Activated CD8-positive, alpha-beta memory T cell treated with anti-CD3 and anti-CD28 coated beads, Interleukin-2, amount 50 U/mL, for 1 hour (primary cell): ENCODE measurements around the gene ARPP21.
"Not testable (repeated sequence)": the region's sequence is repeated elsewhere in the genome, so short reads cannot be mapped to it uniquely, and the experiment has no call there.

ENCODE experiments used
- DNase-seq: peaks from one replicate; pipeline ENCODE4 v3.0.0-alpha.2; 2020; ENCODE audit errors: extremely low read depth

Gene ARPP21

DNA sequence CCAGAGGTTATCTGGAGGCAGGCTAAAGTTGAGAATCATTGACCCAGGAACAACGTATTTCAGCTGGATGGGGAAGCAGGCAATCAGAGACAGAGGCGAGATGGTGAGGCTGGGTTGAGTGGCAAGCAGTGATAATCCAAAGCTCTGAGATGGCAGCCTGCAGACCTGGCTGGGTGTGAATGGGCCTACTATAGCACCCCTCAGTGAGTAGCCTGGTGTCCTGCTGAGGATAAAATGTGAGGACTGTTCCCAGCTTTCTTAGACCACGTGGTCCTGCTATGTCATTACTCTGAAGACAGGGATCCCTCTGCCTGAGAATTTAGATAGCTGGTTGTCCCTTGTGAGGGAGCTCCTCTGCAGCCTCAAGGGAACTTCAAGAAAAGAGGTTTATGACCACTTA, 141.5 kb downstream of the ARPP21 start:
- no peak for DNase-seq

DNA sequence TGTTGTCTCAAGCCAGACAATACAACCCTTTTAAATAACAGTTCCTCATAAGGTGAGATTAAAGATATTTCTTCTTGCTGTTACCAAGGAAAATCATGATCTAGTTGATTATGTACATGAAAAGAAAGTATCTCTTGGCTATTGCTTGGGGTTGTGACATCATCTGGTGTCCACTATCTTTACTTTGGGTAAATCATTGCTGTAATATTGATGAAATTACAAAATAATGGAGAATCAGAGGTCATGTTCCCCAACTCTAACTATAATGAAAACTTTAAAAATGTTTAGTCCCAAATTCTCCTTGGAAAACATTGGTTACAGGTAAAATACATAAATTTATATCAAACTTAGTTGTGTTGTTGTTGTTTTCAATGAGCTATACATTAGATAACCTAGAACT, 142.2 kb downstream of the ARPP21 start:
- DNase-seq = no peak

DNA sequence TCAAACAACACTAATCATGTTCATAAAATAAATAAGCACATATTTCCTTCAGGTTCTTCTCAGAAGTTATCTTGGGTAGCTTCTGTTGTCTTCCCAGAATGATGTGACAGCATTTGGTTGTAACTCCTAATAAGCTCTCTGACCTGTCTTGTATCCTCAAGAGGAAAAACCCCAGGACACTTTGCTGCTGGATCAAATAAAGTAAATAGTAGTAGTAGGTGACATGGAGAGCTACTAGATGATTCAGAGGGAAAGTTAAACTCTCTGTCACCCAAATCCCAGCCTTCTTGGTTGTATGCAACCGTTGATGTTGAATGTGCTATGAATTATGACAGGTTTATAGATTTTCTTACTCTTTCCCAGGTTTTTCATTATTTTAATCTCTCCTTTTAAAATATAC, 143.0 kb downstream of the ARPP21 start:
- DNase-seq = no peak

DNA sequence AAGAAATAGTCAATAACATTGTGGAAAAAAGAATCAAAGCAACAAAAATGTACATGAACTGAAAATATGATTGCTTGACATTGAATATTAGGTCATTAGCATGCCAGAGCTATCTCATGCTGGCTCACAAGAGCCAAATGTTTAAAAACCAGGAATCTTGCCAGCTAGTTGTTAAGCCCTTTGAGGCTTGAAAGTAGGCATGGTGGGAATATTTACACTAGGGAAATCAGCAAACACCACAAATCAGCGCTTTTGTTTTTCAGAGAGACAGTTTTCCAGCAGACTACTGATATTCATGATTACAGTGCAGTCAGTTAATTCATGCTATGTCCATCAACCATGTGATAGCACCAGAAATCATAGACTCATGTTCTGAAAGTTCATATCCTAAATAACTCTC, 144.8 kb downstream of the ARPP21 start:
- DNase-seq = no peak

DNA sequence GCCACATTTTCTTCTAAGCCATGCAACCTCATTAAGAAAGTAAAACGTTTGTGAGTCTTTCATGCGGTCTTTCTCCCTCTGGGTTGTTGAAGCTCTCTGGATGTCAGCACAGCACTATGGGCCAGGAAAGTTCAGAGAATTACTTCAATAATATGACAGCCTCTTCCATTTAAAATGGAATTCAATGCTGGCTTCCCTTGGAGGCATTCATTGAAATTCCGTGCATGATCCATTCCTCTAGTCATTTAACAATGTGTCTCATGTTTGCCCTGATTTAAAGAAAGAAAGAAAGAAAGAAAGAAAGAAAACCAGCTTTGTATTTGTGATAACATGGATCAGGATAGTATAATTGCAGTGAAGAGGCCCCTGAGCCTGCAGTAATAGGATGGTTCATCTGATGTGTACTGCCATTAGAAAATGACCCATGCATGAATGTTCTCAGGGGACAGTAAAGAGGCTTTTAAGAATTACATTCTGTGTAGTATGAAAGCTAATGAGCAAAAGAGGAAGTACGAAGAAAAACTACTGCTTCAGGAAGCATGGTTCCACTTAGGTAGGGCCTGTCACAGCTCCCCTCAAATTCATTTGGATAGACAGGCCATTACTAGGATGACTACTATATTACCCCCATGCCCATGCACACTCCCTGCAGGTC, 146.0 kb downstream of the ARPP21 start:
- no peak for DNase-seq

DNA sequence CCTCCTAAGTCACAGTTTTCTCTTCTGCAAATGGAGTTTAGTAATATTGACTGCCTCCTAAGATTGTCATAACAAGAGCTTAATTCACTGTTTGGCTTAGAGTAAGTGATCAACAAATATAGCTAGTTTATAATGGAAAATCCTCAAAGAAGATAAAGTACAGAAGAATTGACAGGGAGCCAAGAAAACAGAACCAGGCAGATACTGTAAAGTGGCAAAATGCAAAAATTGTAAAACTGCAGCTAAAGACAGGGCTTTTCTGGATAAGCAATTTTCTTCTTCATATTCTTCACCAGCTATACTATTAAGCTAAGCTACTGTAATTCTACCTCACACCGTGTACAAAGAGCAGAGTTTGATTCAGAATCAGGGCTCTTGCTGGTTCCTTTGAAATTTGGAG, 148.6 kb downstream of the ARPP21 start:
- no peak for DNase-seq

DNA sequence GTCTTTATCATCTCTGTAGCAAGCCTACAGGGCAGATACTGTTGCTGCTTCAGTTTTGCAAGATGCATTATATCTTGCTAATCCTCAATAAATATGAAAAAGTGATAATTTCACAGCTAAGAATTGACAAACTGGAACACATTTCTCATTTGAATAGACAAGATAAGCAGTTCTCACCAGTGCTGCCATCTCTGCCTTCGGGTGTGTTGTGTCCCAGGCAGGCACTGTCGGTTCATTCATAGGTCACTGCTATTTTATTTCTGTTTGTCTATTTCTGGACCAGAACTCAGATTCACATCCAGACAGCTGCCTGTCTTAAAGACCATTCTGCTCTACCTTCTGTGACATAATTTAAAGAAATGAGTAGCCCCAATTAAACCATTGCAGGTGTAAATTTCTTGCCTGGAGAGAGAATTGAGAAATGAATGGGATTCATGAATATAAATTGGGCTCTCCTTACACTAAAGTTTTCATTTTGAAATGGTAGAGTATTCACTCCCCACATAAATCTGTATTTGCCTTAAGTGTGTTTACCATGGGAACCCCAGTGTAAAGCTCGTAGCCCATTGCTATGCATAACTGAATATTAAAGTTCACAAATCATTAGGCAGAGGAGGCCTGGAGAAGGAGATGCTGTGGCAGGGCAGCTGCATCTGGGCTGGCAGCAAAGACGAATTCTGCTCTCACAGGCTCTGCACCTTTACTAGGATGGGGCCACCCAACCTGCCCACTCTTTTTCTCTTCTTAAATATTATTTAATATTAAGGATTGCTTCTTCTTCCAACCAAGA, 149.9 kb downstream of the ARPP21 start:
- no peak for DNase-seq

DNA sequence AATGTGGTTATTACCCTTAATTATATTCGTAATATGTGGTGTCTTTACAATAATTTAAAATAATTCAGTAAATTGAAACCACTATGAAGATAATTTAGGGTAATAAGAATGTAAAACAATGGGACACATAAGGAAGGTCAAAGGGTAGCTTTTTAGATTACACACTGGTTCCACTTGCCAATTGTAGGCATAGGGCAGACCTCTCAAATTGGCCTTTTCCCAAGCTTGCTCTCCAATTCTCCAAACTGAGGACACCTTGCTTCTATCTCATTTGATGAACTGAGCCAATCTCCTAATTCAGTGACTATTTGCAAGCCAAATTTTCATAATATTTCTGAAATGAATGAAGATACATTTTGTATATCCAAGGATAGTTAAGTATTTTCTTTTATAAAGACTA, 151.4 kb downstream of the ARPP21 start:
- DNase-seq = no peak

DNA sequence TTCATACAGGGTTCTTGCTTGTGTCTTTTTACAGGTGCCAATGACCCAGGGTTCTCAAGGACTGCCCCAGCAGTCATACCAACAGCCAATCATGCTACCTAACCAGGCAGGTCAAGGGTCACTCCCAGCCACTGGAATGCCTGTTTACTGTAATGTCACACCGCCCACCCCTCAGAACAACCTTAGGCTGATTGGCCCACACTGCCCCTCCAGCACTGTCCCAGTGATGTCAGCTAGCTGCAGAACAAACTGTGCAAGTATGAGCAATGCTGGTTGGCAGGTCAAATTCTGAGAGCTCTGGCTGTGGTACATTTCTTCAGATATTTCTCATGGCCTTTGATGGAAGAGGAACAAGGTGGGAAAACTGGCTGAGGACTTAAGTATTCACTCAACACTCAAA, 154.3 kb downstream of the ARPP21 start:
- no peak for DNase-seq

DNA sequence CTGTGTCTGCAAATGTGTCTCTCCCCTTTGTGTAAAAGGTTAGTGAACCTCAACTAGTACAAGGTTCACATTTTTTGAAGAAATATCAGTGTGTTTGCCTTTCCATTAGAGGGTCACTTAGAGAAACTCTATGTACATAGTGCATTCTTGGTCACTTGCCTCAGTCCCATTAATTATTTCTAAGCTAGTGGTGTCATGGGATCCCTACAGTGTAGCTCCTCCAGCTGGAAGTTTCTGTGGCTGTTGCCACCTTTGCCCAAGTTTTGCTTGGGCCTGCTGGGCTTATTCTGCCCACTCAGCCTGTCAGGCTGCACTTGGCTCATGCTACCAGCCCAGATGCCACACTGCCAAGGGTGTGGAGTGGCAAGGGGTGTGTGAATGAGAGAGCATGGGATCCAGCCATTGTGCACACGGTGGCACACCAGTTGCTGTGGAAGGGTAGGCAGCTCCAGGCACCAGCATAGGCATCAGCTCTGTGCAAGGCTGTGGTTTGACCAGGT, 161.7 kb downstream of the ARPP21 start:
- no peak for DNase-seq

DNA sequence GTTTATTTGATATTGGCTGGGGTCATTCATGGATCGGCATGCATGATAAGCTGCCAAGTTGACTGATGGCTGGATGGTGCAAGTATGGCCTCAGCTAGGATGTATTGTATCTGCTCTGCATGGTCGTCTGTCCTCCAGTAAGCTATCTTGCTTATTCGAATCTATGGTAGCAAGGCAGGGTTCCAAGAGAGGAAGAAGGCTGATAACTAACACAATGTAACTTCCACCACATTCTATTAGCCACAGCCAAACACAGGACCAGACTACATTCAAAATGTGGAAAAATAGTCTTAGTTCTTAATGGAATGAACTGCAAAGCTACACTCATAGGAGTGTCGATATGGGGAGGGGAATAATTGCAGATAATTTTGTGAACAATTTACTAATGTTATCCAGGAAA, 175.2 kb downstream of the ARPP21 start:
- DNase-seq = no peak

DNA sequence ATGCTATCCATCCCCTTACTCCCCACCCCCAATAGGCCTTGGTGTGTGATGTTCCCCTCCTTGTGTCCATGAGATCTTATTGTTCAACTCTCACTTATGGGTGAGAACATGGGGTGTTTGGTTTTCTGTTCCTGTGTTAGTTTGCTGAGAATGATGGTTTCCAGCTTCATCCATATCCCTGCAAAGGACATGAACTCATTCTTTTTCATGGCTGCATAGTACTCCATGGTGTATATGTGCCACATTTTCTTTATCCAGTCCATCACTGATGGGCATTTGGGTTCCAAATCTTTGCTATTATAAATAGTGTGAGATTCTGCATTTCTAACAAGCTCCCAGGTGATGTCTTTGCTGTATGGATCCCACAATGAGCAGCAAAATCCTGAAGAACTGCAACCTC, 176.5 kb downstream of the ARPP21 start:
- not testable (repeated sequence) for DNase-seq

DNA sequence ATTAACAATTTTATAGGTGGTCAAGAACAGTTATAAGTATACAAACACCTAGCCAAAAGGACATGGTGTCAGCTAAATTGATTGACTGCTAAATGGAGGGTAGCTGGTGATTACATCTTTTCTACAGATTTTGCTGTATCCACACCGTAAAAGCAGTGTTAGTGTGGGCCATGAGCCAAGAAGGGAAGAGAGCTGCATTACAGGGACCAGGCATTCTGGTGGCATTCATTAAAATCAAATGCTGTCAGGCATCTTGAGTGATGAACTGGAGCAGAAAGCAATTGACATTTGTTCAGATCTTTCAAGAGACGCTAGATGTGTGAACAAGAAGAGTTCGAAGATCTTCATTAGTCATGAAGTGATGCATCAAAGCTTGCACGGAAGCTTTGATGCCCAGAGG, 177.9 kb downstream of the ARPP21 start:
- DNase-seq = no peak

DNA sequence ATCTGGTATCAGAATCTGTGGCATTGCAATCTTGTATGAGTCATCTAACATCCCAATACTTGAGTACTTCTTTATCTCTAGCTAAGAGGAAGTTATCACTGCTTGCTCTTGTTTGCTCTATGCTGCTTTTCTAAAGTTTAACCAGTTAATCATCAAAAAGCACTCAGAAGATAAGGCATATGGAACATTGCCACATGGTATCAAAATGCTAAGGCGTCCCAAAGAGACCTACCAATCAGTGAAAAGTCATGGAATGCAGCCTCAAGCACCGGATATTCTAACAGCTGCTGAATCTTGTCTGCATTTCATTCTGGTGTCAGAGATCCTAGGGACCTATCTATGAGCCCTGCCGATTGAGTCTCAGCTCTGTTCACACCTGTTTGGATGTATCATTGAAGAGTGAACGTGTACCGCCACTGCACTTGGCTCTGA, 192.8 kb downstream of the ARPP21 start:
- DNase-seq = no peak
